RWPE2 (cell line): ENCODE results near the gene TMEM9B.

Experiments
- ATAC-seq: fragments of 200-7000 bp; cut with Tn5 transposase; 3 replicates; pipeline ENCODE4 v1.9.1; 2021; ENCODE audit warnings: low read depth
- DNase-seq: peaks from one replicate; pipeline ENCODE4 v3.0.0-alpha.2; 2020; ENCODE audit warnings: low spot score
- H3K27ac ChIP-seq: fragments of 450-650 bp; 2 replicates; pipeline ENCODE4 v1.5.1; 2017; ENCODE audit warnings: mild to moderate bottlenecking; ENCODE audit not compliant: poor library complexity, severe bottlenecking
- H3K27me3 ChIP-seq: fragments of 250-450 bp; sonication (Bioruptor Pico); 2 replicates; pipeline ENCODE4 v1.5.1; 2021; ENCODE audit warnings: mild to moderate bottlenecking, moderate library complexity; ENCODE audit not compliant: insufficient read depth, poor library complexity, severe bottlenecking
- H3K36me3 ChIP-seq: fragments of 250-450 bp; sonication (Bioruptor Pico); 2 replicates; pipeline ENCODE4 v1.5.1; 2020; ENCODE audit warnings: low read depth, mild to moderate bottlenecking, moderate library complexity
- H3K4me1 ChIP-seq: fragments of 250-450 bp; sonication (Bioruptor Pico); 2 replicates; pipeline ENCODE4 v1.5.1; 2021; ENCODE audit warnings: mild to moderate bottlenecking, moderate library complexity; ENCODE audit not compliant: insufficient read depth, poor library complexity, severe bottlenecking
- H3K4me3 ChIP-seq: fragments of 250-450 bp; sonication (Bioruptor Pico); 2 replicates; pipeline ENCODE4 v1.5.1; 2021; ENCODE audit warnings: mild to moderate bottlenecking, moderate library complexity; ENCODE audit not compliant: severe bottlenecking
- H3K9me3 ChIP-seq: fragments of 250-450 bp; sonication (Bioruptor Pico); 2 replicates; pipeline ENCODE4 v1.5.1; 2021; ENCODE audit warnings: mild to moderate bottlenecking, moderate library complexity; ENCODE audit not compliant: severe bottlenecking
- TF ChIP-seq, protein P1 (sequence below): fragments of 450-650 bp; IDR thresholded peaks from one replicate; pipeline ENCODE4 v1.5.1; 2017; ENCODE audit warnings: mild to moderate bottlenecking, moderate library complexity; ENCODE audit not compliant: poor library complexity, severe bottlenecking

TMEM9B gene

DNA sequence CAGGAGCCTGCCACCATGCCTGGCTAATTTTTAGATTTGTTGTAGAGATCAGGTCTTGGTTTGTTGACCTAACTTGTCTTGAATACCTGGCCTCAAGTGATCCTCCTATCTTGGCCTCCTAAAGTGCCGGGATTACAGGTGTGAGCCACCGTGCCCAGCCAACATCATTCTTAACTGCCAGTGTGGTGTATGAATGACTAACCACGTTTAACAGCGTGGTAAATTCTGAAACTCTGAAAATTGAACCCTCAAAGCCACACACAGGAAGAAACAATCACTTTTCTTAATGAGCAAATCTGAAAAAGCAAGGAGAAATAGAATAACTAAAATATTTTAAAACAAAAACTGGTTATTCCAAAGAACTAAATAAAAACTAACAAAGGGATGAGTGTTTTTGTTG, 7.4 kb downstream of the TMEM9B start:
- Histone ChIP-seq H3K4me1 (no peaks in the 10 kb centered on the region), H3K4me3 (no peak overlapping the region), H3K27me3 (no peaks in the 10 kb centered on the region), H3K27ac (no peak overlapping the region), H3K9me3 (no peaks in the 10 kb centered on the region), H3K36me3 (peaks cover 39% of the 10 kb centered on the region)
- ATAC-seq (no peak), DNase-seq (no peak)
- TF ChIP-seq, protein P1, sequence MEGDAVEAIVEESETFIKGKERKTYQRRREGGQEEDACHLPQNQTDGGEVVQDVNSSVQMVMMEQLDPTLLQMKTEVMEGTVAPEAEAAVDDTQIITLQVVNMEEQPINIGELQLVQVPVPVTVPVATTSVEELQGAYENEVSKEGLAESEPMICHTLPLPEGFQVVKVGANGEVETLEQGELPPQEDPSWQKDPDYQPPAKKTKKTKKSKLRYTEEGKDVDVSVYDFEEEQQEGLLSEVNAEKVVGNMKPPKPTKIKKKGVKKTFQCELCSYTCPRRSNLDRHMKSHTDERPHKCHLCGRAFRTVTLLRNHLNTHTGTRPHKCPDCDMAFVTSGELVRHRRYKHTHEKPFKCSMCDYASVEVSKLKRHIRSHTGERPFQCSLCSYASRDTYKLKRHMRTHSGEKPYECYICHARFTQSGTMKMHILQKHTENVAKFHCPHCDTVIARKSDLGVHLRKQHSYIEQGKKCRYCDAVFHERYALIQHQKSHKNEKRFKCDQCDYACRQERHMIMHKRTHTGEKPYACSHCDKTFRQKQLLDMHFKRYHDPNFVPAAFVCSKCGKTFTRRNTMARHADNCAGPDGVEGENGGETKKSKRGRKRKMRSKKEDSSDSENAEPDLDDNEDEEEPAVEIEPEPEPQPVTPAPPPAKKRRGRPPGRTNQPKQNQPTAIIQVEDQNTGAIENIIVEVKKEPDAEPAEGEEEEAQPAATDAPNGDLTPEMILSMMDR = no peak

GRCh38 chr11:8948886-8949285, 15.4 kb downstream of the TMEM9B start:
- Histone ChIP-seq H3K36me3 (peaks cover 54% of the 10 kb centered on the region), H3K9me3 (no peaks in the 10 kb centered on the region), H3K27ac (no peak overlapping the region), H3K4me3 (no peak overlapping the region), H3K27me3 (no peaks in the 10 kb centered on the region), H3K4me1 (no peaks in the 10 kb centered on the region)
- TF ChIP-seq, protein P1 = no peak
- ATAC-seq (no peak), DNase-seq (no peak)

- peaks cover 41% of the 10 kb centered on the region for H3K36me3 ChIP-seq
- no peak overlapping the region for H3K4me3 ChIP-seq
- ATAC-seq = no peak
- no peak overlapping the region for H3K27ac ChIP-seq
- TF ChIP-seq, protein P1 = no peak
- DNase-seq = no peak
- no peaks in the 10 kb centered on the region for H3K4me1 ChIP-seq
- H3K9me3 ChIP-seq = no peaks in the 10 kb centered on the region
- no peaks in the 10 kb centered on the region for H3K27me3 ChIP-seq
These were observed 16.9 kb downstream of the TMEM9B start for GRCh38 chr11:8947230-8947943.

DNA sequence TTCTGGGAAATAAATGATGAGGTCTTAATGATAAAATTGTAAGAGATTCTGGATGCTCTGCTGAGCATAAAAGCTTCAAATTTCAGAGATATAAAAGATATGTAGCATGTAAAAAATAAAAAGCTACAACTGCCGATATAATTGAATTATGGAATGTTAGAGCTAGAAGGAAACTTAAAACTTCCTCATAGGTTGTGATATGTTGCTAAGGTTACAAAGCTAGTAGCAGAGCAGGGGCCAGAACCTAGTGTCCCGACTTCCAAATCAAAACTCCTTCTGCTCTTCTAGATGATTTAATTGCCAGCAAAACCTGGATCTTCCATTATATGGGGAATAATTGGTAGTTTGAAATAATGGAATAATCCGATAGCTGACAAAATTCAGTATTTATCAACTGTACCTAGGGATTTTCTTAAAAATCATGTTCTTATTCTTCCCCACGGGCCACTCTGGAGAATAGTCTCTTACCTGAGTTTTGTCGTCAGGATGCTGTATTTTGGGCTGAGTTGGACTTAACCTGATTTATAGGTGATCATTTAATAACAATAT, 21.6 kb downstream of the TMEM9B start, which contains the start of gene ASCL3:
TSS of gene ASCL3 (minus strand) at position 499 of the 549 bp plus-strand sequence. CDS start 4,855 bp downstream, outside the sequence.
- no peaks in the 10 kb centered on the region for H3K27me3 ChIP-seq
- ATAC-seq (no peak), DNase-seq (no peak)
- H3K9me3 ChIP-seq = no peaks in the 10 kb centered on the region
- H3K4me3 ChIP-seq = no peak within 1 kb of the TSS
- H3K4me1 ChIP-seq = no peaks in the 10 kb centered on the region
- no peak within 1 kb of the TSS for H3K27ac ChIP-seq
- TF ChIP-seq, protein P1 = no peak
- peaks cover 6% of the 10 kb centered on the region; the same call in 1 of the 2 replicates for H3K36me3 ChIP-seq
